ENCODE measurements around the gene ZNF687.

GRCh38 chr1:151282883-151283725 is 1.0 kb downstream of the ZNF687 start:
- TF ChIP-seq PATZ1 (CRISPR knock-in tag; IDR thresholded peaks at IDR 0.05; ENCODE audit: borderline replicate concordance) (no peak), CREB5 (CRISPR knock-in tag; IDR thresholded peaks at IDR 0.05; ENCODE audit: low read depth) (no peak), ISL1 (CRISPR knock-in tag; IDR thresholded peaks at IDR 0.05) (no peak), ZNF565 (CRISPR knock-in tag; conservative IDR thresholded peaks at IDR 0.05; ENCODE audit: low read depth) (no peak), ZFP3 (CRISPR knock-in tag; IDR thresholded peaks at IDR 0.05) (no peak), ESRRG (CRISPR knock-in tag; IDR thresholded peaks at IDR 0.05) (no peak), ZFP30 (CRISPR knock-in tag; IDR thresholded peaks at IDR 0.05) (no peak), TSHZ2 (CRISPR knock-in tag; IDR thresholded peaks at IDR 0.05) (no peak), GLIS3 (CRISPR knock-in tag; IDR thresholded peaks at IDR 0.05) (no peak), CSDC2 (CRISPR knock-in tag; IDR thresholded peaks at IDR 0.05) (no peak), ZNF70 (CRISPR knock-in tag; IDR thresholded peaks at IDR 0.05) (no peak)
